Measurements from ENCODE around the gene BPIFB2. TPM values are rescaled to one million over a fixed set of nuclear protein-coding genes. Genes with fewer than 3 reads are reported as not detected.

The BPIFB2 gene
- total RNA-seq, 4 donors from 2014 or later = 0.19 to 93.5 (median 1.6) TPM; not detected in 1

DNA sequence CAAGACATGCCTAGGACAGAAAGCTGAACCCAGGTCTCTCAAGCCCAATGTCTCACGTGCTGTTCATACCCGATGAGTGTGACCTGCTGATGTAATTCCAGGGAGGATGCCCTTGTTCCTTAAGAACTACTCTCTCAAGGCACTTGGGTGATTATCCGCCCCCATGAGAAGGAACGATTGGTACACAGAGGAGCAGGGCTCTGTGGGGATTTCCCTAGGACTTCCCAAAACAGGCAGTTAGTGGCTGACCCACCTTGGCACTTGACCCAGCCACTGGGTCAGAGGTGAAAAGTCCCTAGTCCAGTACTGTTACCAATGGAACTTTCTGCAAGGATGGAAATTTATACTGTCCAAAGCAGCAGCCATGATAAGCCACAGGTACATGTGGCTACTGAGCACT lies 14.8 kb downstream of the BPIFB2 start:
- Histone ChIP-seq H3K4me3 (no peak overlapping the region), H3K27ac (no peak overlapping the region), H3K9me3 (no peaks in the 10 kb centered on the region), H3K4me1 (no peaks in the 10 kb centered on the region), H3K36me3 (no peaks in the 10 kb centered on the region), H3K27me3 (peaks cover 0 to 18% (median 0%) of the 10 kb centered on the region in 4 donors)
- DNase-seq = no peak
- TF ChIP-seq POLR2A (IDR thresholded peaks at IDR 0.05) (no peak), CTCF (IDR thresholded peaks at IDR 0.05) (no peak)
- WGBS, 2 donors = 13 to 56% methylated on average over 1 to 2 of the region's 4 CpGs
- intact Hi-C loops (cut with DNase I) = no loop called here

- H3K9me3 ChIP-seq = no peaks in the 10 kb centered on the region
- 61 to 71% methylated on average over 5 to 7 of the region's 7 CpGs for WGBS, 2 donors
- intact Hi-C loops (cut with DNase I) = no loop called here
- H3K27me3 ChIP-seq = peaks cover 0 to 18% (median 0%) of the 10 kb centered on the region in 4 donors
- no peak overlapping the region for H3K27ac ChIP-seq
- H3K4me3 ChIP-seq = no peak overlapping the region
- no peaks in the 10 kb centered on the region for H3K36me3 ChIP-seq
- no peak for DNase-seq
- H3K4me1 ChIP-seq = no peaks in the 10 kb centered on the region
- TF ChIP-seq CTCF (IDR thresholded peaks at IDR 0.05) = no peak
- TF ChIP-seq POLR2A (IDR thresholded peaks at IDR 0.05) = no peak
Observed at GRCh38 chr20:33022694-33023438, 15.4 kb downstream of the BPIFB2 start.

DNA sequence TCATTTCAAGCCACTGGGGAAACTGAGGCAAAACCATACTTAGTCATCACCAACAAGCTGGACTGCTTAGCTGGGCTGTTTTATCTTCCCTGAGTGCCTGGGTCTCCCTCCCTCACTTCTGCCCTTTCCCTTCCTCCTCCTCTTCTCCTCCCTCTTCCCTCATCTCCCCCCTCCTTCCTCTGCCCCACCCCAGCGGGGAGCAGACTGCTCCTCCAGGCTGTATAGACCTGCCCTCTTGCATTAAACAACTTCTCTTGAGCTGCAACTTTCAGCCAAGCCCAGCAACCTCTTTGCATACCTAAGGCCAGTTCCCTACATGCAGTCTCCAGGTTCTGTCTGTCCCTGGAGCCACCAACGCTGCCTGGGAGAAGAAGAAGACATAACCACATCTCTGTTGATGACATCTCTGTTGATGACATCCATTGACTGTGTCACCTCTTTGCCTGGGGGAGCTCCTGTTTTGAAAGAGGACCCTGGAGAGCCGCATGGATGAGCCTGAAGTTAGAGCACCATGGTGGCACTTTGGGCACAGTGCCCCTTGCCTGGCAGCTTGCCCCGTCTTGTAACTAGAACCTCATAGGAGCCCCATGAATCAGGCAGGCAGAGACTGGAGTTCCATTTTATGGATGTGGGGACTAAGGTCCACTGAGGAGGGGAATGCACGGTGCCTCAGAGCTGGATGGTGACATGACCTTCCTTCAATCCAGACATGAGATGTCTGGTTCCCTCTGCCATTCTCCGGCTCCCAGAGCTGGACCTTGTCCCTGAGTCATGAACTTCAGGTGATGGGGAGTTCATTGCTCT lies 16.1 kb downstream of the BPIFB2 start:
- no peaks in the 10 kb centered on the region for H3K9me3 ChIP-seq
- no peak overlapping the region for H3K27ac ChIP-seq
- no peak for TF ChIP-seq POLR2A (IDR thresholded peaks at IDR 0.05)
- no peak for TF ChIP-seq CTCF (IDR thresholded peaks at IDR 0.05)
- no peaks in the 10 kb centered on the region for H3K36me3 ChIP-seq
- 27 to 81% methylated on average over 2 to 6 of the region's 6 CpGs for WGBS, 2 donors
- no peak for DNase-seq
- H3K4me1 ChIP-seq = no peaks in the 10 kb centered on the region
- intact Hi-C loops (cut with DNase I) = no loop called here
- H3K27me3 ChIP-seq = peaks cover 0 to 22% (median 0%) of the 10 kb centered on the region in 4 donors
- H3K4me3 ChIP-seq = no peak overlapping the region

DNA sequence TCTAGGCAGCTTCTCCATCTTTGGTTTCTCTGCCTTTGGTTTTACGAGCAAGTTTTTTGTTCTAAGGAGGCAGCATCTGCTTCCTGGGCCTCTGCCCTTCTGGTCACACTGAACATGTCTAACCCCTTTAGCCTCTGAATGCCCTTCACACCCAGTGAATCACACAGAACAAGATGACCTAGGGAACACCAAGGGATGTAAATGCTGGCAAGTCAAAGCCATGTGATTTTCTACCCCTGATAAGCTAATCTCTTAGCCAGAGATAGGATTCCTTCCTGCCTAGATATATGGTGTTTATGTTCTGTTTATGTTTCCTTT lies 16.7 kb downstream of the BPIFB2 start:
- no peak for DNase-seq
- H3K27me3 ChIP-seq = peaks cover 0 to 26% (median 0%) of the 10 kb centered on the region in 4 donors
- 83% methylated on average over 1 of the region's 1 CpG; no CpG with 5 or more reads in 1 of the 2 donors for WGBS, 2 donors
- H3K27ac ChIP-seq = no peak overlapping the region
- intact Hi-C loops (cut with DNase I) = no loop called here
- H3K36me3 ChIP-seq = no peaks in the 10 kb centered on the region
- no peaks in the 10 kb centered on the region for H3K4me1 ChIP-seq
- TF ChIP-seq POLR2A (IDR thresholded peaks at IDR 0.05) (no peak), CTCF (IDR thresholded peaks at IDR 0.05) (no peak)
- H3K9me3 ChIP-seq = no peaks in the 10 kb centered on the region
- no peak overlapping the region for H3K4me3 ChIP-seq
